ENCODE results near the gene AIFM3. TPM values are rescaled to one million over a fixed set of nuclear protein-coding genes. Genes with fewer than 3 reads are reported as not detected.

The AIFM3 gene
- total and polyA plus RNA-seq, 2 of the 13 experiments (the other 11 are each of a cell fraction or from before 2014, with no cell fraction given) = 9.0 to 15.3 TPM

GRCh38 chr22:20981787-20982562, 14.9 kb downstream of the AIFM3 start, which contains the start of gene LZTR1 (continued):
- peak; percentile 83 for TF ChIP-seq SNAPC4 (CRISPR knock-in tag; IDR thresholded peaks at IDR 0.05)
- peak; percentile 68; the same call in 1 of the 2 replicates for TF ChIP-seq ZNF205 (CRISPR knock-in tag; IDR thresholded peaks at IDR 0.05)
- peak; percentile 94 for TF ChIP-seq TBX2 (CRISPR knock-in tag; IDR thresholded peaks at IDR 0.05; ENCODE audit: borderline replicate concordance)
- no peak for TF ChIP-seq ZNF296 (CRISPR knock-in tag; conservative IDR thresholded peaks at IDR 0.05)
- TF ChIP-seq KDM5B (CRISPR knock-in tag; IDR thresholded peaks at IDR 0.05; ENCODE audit: borderline replicate concordance) = peak; percentile 99
- 0 out of 2 replicates have a peak, but pooled peaks have one; percentile 45 for TF ChIP-seq AFF4 (CRISPR knock-in tag; IDR thresholded peaks at IDR 0.05)
- no peak for TF ChIP-seq KDM1A (CRISPR knock-in tag; IDR thresholded peaks at IDR 0.05)
- TF ChIP-seq DPF2 (CRISPR knock-in tag; IDR thresholded peaks at IDR 0.05; ENCODE audit: borderline replicate concordance, low read depth) = no peak; the same call in 1 of the 2 replicates
- peak; percentile 96 for TF ChIP-seq ZFP82 (CRISPR knock-in tag; IDR thresholded peaks at IDR 0.05; ENCODE audit: borderline replicate concordance)
- TF ChIP-seq ZFP37 (CRISPR knock-in tag; IDR thresholded peaks at IDR 0.05; ENCODE audit: borderline replicate concordance) = peak; percentile 43; the same call in 1 of the 2 replicates
- TF ChIP-seq RAD21 (CRISPR knock-in tag; IDR thresholded peaks at IDR 0.05) = peak; percentile 85
- peak; percentile 96 for TF ChIP-seq ZNF567 (CRISPR knock-in tag; IDR thresholded peaks at IDR 0.05; ENCODE audit: borderline replicate concordance)
- TF ChIP-seq MLX (CRISPR knock-in tag; IDR thresholded peaks at IDR 0.05) = 0 out of 2 replicates have a peak, but pooled peaks have one; percentile 13
- peak; percentile 69; the same call in 1 of the 2 replicates for TF ChIP-seq ZNF546 (CRISPR knock-in tag; conservative IDR thresholded peaks at IDR 0.05)
- TF ChIP-seq IRF9 (CRISPR knock-in tag; IDR thresholded peaks at IDR 0.05; ENCODE audit: borderline replicate concordance) = peak; percentile 78; the same call in 1 of the 2 replicates
- peak; percentile 53; the same call in 1 of the 2 replicates for TF ChIP-seq KLF11 (CRISPR knock-in tag; IDR thresholded peaks at IDR 0.05)
- TF ChIP-seq PHF5A (CRISPR knock-in tag; IDR thresholded peaks at IDR 0.05; ENCODE audit: low read depth, unreplicated experiment) = peak; percentile 90
